Hepatocyte (in vitro differentiated cells): ENCODE results near the gene PPP2R5C.

Experiments
- EZH2 ChIP-seq: fragments of 200-600 bp; sonication (generic); IDR thresholded peaks from 2 replicates; pipeline ENCODE4 v1.6.1; 2016; ENCODE audit warnings: antibody characterized with exemption, mild to moderate bottlenecking, borderline replicate concordance
- TF ChIP-seq, protein P1 (sequence below): fragments of 200-600 bp; sonication (generic); IDR thresholded peaks from 2 replicates; pipeline ENCODE4 v1.5.1; 2016; ENCODE audit warnings: antibody characterized with exemption, mild to moderate bottlenecking; ENCODE audit not compliant: poor library complexity

DNA sequence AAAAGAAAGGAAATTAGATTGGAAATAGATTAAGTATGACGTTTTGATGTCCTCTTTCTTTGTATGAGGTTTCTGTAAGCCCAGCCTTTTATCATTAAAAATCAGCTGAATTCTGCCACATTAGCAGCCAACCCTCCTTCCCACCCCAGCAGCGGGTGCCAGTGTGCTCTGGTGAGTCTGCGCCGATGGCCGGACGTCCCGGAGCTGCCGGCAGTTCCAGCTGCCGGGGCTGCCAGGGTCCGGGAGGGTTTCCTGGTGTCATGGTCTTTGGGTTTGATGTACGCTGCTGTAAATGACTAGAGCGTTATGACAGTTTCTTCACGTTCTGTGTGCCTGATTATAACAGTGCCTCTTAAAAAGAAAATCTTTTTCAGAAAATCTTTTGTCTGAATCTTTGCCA is 151.3 kb downstream of the PPP2R5C start:
- TF ChIP-seq, protein P1, sequence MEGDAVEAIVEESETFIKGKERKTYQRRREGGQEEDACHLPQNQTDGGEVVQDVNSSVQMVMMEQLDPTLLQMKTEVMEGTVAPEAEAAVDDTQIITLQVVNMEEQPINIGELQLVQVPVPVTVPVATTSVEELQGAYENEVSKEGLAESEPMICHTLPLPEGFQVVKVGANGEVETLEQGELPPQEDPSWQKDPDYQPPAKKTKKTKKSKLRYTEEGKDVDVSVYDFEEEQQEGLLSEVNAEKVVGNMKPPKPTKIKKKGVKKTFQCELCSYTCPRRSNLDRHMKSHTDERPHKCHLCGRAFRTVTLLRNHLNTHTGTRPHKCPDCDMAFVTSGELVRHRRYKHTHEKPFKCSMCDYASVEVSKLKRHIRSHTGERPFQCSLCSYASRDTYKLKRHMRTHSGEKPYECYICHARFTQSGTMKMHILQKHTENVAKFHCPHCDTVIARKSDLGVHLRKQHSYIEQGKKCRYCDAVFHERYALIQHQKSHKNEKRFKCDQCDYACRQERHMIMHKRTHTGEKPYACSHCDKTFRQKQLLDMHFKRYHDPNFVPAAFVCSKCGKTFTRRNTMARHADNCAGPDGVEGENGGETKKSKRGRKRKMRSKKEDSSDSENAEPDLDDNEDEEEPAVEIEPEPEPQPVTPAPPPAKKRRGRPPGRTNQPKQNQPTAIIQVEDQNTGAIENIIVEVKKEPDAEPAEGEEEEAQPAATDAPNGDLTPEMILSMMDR, result no peak
- TF ChIP-seq EZH2, result no peak
